Measurements from ENCODE around the gene FMN1.
"Not testable (repeated sequence)": the region's sequence is repeated elsewhere in the genome, so short reads cannot be mapped to it uniquely, and the experiment has no call there.

Gene FMN1

DNA sequence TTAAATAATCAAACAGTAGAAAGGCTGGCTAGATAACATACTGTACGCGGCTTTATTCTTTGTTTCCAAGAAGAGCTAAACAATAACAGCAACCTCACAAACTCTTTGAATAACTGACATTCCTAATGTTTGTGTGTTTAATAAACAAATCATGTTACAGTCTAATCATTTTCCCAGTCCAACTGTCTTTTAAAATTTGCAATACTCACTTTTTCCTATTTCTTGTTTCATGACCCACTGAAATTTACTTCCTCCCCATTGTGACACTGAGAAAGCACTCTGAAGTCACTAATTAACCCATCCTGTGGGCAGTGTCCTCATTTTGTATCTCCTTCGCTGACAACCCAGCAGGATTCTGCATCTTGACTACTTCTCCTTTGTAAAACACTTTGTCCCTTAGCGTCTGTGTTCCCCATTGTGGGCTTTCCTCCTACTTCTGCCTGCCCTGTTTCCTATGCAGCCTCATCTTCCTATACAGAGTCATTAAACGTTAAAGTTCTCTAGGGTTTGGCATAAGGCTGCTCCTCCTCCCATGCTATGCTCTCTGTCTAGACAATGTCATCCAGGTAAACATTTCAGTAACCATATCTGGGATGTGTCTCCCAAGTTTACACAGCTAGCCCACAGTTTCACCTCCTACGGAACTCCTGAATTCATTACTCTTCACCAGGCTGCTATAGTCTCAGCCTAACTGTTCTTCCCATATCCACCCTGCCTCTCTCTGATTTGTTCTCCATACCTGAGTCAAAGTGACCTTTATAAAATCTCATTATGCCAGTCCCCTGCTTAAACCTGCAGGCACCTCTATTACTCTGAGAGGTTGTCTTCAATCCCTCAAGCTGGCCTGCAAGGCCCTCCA, 327.8 kb downstream of the FMN1 start:
- DNase-seq (ENCODE audit: low read depth in 2 of 2, low spot score in 1 of 2): no peak

DNA sequence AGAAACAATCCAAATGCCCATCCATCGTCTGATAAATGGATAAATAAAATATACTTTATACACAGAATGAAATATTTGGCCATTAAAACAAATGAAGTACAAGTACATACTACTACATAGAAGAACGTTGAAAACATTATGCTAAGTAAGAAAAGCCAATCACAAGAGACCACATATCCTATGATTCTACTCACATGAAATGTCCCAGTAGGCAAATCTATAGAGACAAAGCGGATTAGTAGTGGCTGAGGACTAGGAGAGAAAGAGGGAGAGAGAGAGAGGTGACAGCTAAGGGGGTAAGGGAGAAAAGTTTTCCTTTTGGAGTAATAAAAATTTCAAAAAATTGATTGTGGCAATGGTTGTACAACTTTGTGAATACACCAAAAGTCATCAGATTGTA, 329.7 kb downstream of the FMN1 start:
- DNase-seq (ENCODE audit: low read depth in 2 of 2, low spot score in 1 of 2): no peak

GRCh38 chr15:32864051-32864450, 330.5 kb downstream of the FMN1 start:
- DNase-seq (ENCODE audit: low read depth in 2 of 2, low spot score in 1 of 2): no peak

GRCh38 chr15:32861761-32862160, 332.8 kb downstream of the FMN1 start:
- no peak for DNase-seq (ENCODE audit: low read depth in 2 of 2, low spot score in 1 of 2)

- no peak for DNase-seq (ENCODE audit: low read depth in 2 of 2, low spot score in 1 of 2)
Measured at GRCh38 chr15:32861174-32861573, 333.3 kb downstream of the FMN1 start.

DNA sequence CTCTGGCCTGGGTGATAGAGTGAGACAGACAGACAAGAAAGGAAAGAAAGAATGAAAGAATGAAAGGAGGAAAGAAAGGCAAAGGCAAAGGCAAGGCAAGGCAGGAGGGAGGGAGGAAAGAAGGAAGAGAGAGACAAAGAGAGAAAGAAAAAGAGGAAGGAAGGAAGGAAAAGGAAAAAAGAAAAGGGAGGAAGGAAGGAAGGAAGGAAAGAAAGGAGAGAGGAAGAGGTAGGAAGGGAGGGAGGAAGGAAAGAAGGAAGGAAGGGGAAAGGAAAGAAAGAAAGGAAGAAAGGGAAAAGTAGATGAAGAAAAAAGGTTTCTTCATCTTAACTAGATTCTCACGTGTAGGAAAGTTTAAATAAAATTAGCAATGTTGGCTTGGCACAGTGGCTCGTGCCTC, 334.5 kb downstream of the FMN1 start:
- DNase-seq (ENCODE audit: low read depth in 2 of 2, low spot score in 1 of 2): no peak

DNA sequence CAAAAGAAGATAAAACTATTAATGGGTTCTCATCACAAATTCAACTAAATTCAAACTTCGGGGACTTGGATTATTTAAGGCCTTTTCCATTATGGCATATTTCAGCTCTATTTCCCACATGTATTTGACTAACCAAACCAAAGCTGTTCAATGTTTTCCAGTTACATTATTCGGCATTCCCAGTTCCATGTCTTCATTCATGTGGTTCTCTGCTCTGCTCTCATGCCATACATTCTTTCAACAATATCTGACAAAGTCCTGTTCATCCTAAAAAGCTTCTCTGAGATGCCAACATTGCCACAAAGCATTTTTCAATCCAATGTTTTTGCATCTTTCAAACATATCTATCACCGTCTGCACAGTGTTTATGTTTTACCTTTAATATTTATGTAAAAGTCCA, 335.3 kb downstream of the FMN1 start:
- DNase-seq (ENCODE audit: low read depth in 2 of 2, low spot score in 1 of 2): no peak

DNA sequence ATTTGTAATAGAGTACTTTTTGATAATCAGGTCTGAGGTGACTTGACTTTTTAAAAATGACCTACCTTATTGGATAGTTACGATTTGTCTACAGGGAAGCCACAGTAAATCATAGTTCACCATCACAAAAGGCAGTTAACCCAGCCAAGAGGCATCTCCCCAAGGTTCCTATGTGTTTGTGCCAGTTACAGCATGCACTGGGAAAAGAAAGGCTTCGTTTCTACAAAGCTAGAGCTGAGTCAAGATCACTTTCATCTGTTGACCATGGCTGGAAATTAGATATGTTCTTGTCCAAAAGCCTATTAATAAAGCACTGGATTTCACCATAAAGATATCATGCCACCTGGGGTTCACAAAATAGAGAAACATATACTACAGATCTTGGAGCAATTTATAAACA, 336.8 kb downstream of the FMN1 start:
- no peak for DNase-seq (ENCODE audit: low read depth in 2 of 2, low spot score in 1 of 2)

DNA sequence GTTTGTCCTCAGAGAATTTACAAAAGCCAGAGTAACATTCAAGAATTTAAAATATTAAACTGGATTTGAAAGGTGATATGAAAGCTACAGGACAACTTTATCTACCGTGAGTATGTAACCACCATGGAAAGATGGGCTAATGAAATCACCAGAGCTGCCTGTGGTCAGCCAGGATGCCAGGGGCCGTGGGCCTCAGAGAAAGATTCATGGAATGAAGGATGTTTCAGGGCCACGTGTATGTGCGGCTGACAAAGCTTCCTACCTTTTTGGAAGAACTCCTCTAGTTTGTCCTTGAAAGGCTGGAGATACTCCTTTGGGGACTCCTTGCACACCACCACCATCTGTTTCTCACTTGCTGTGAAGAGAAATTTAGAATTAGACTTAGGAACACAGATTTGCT, 337.8 kb downstream of the FMN1 start:
- no peak for DNase-seq (ENCODE audit: low read depth in 2 of 2, low spot score in 1 of 2)

GRCh38 chr15:32855942-32856341, 338.6 kb downstream of the FMN1 start:
- no peak for DNase-seq (ENCODE audit: low read depth in 2 of 2, low spot score in 1 of 2)

GRCh38 chr15:32853592-32853991, 340.9 kb downstream of the FMN1 start:
- no peak for DNase-seq (ENCODE audit: low read depth in 2 of 2, low spot score in 1 of 2)

DNA sequence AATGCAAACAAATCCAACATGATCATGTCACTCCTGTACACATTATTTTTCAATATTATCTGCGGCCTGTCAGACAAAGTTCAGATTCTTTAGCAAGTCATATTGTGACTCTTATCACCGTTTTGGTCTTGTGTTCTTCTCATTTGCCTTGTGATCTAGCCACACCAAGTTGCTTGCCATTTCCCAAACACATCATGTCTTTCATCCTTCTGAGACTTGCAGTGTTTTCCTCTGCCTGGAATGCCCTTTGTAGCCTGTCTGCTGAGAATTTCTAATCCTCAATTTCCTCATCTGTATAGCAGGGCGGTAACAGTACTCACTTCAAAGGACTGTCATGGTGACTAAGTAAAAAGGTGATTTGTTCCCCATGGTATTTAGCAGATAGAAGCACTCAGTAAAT, 341.7 kb downstream of the FMN1 start:
- no peak for DNase-seq (ENCODE audit: low read depth in 2 of 2, low spot score in 1 of 2)

GRCh38 chr15:32852017-32852416, 342.5 kb downstream of the FMN1 start:
- no peak for DNase-seq (ENCODE audit: low read depth in 2 of 2, low spot score in 1 of 2)

DNA sequence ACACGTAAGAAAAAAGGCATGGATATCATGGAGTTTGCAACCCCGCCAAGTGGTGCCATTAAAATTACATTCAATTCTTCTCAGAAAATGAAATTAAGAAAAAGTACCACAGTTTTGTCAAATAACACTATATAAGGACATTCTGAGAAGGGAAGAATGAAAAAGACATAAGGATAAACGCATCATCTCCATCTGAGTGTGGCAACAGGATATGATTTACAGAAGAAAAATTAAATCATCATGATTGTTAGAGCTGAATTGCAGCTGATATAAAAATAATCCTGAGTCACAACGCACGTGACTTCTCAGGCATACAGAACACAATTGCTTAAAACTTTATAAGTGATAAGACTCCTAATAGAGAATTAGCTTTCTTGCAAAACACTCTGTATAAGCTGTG, 342.9 kb downstream of the FMN1 start:
- DNase-seq (ENCODE audit: low read depth in 2 of 2, low spot score in 1 of 2): no peak

- no peak for DNase-seq (ENCODE audit: low read depth in 2 of 2, low spot score in 1 of 2)
Measured at GRCh38 chr15:32849769-32850668, 344.5 kb downstream of the FMN1 start.

- not testable (repeated sequence) for DNase-seq (ENCODE audit: low read depth in 2 of 2, low spot score in 1 of 2)
Measured at GRCh38 chr15:32846671-32847070, 347.8 kb downstream of the FMN1 start.

DNA sequence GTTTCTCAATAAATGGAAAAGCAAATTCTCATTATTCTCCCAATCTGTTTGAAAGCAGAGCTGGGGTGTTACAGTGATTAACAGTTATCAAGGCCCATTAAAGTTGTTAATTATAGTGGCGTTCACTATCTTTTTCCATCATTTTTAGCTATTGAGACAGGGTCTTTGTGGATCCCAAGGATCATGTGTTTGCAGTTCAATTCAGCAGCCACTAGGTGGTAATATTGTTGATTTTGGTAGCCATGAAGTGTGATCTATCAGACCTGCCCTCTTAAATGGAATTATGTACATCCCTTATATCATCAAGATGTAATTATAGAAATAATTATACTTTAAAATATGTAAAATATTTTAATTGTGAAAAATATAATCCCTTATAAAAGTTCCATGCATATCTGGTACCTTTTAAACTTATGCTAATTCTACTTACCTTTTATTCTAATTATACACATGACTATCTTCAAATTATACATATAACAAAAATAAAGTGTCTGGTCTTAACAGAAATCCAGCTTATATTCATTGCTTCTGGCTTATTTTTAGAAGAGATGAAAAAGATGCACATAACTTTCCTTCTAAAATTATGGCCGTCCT, 350.3 kb downstream of the FMN1 start:
- DNase-seq (ENCODE audit: low read depth in 2 of 2, low spot score in 1 of 2): no peak

GRCh38 chr15:32843219-32843815, 351.2 kb downstream of the FMN1 start:
- no peak for DNase-seq (ENCODE audit: low read depth in 2 of 2, low spot score in 1 of 2)

DNA sequence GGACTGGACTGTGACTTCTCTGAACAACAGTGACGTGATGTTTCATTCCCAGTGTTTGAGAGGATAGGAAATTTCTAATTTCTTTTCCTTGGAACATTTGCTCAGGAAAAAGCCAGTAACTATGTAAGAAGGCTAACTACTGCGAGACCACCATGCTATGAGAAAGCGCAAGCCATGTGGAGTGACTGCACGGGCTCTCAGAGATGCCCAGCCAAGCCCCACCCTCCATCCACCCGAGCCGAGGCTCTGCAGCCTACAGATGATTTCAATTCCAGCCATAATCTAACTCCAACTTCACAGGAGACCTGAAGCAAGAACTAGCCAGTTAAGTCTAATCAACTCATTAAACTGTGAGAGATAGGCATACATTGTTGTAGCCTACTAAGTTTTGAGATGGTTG, 352.4 kb downstream of the FMN1 start:
- DNase-seq (ENCODE audit: low read depth in 2 of 2, low spot score in 1 of 2): no peak

DNA sequence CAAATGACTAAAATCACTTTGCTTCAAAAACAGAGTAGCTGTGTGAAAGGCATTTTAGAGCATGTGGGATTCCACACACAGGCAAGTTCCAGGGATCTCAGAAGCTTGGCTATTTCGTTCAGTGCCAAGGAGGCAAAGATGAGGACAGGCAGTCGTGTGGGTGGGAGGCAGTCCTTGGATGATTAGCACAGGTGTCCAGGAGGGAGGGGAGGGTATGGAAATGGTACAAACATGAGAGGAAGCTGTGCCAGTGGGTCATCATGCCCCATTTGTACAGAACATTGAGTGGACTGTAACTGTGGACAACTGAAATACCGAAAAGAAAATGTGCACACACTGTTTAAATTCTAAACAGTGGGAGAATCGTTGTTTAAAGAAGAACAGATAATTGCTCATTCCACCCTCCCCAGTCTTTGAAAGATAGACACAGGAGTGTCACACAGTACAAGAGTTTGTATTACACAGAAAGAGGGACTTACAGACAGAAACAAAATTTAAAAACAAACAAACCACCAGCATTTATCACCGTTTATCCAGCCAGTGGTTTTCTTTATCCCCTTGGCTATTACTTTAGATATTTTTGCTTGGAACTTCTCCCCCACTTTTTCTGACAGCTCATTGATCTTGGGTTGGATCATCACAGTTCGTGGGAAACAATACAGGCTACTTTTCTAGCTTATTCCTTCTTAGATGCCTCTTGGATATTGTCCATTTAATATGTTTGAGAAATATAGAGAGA, 353.8 kb downstream of the FMN1 start:
- DNase-seq (ENCODE audit: low read depth in 2 of 2, low spot score in 1 of 2): no peak

DNA sequence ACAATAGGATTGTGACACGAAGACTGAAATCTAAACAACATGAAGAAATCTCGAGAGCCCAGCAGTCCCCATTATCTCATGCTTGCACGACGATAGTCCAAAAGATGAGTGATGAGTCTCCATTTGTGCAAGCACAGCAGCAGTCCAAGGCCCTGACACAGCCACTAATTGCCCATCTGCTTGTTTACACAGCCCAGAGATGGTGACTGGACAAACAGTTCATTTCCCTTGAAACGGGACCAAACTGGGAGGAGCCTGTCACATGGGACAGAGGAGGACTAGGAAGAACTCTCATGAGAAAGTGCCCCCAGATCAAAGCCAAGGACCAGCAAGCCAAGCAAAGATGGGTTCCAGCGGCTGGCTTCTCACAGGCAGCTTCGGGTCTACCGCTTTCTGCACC, 355.7 kb downstream of the FMN1 start:
- no peak for DNase-seq (ENCODE audit: low read depth in 2 of 2, low spot score in 1 of 2)
